ENCODE results near the gene IFRD2. TPM values are rescaled to one million over a fixed set of nuclear protein-coding genes. Genes with fewer than 3 reads are reported as not detected.

IFRD2 gene, protein sequence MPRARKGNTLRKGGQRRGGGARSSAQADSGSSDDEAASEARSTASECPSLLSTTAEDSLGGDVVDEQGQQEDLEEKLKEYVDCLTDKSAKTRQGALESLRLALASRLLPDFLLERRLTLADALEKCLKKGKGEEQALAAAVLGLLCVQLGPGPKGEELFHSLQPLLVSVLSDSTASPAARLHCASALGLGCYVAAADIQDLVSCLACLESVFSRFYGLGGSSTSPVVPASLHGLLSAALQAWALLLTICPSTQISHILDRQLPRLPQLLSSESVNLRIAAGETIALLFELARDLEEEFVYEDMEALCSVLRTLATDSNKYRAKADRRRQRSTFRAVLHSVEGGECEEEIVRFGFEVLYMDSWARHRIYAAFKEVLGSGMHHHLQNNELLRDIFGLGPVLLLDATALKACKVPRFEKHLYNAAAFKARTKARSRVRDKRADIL
- 100 to 1,000 TPM in 2 of 6 donors, 10 to 100 TPM in 4; 45.4 to 126 (median 77.5) TPM for total RNA-seq

DNA sequence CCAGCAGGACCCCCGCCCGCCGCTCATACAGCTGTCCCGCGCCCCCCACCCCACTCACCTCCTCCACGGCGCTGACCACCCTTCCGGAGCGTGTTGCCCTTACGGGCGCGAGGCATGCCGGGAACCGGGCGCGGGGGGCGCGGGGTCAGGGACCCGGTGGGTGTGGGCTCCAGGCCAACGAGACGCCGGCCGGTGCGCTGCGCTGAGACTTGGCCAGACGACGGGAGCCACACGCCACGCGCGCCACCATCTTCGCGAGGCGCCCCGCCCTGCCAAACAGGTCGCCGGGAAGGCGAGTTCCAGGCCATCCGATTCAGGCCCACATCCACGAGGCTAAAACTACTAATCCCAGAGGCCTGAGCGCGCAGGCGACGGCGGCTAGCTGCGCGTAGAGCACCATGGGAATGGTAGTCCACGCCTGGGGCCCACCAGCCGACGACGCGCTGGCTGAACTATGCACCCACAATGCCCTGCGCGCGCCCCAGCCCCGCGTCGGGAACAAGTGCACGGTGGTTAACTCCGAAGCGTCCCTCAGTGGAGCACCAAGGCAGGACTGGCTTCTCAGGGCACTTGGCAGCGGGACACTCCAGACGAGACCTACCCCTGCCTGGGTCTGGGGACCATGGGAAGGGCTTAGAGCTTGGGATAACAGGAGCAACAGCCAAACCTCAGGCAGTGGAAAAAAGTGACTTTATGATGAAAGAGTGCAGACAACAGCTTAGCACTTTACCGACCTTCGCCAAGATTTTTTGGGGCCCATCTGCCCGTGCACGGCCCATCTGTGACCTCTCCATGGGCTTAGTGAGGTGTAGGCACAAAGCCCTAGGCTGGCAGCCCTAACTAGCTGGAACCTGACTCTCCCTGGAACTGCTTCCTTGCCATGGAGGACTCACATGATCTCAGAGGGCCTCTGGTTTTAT is at the start of gene IFRD2:
Gene IFRD2, minus strand, starts transcription at position 271 of the 920 bp plus-strand sequence. Its CDS starts 155 bp downstream, at position 116.
- peaks cover 16 to 24% (median 21%) of the 10 kb centered on the region in 4 donors for H3K4me1 ChIP-seq
- ATAC-seq (ENCODE audit: low FRiP score in 2 of 2) (peak; percentile 98), DNase-seq (peak; percentile 99)
- H3K9me3 ChIP-seq: no peaks in the 10 kb centered on the region
- peak within 1 kb of the TSS; percentile 84 to 94 (median 92) for H3K27ac ChIP-seq
- 0 to 1% methylated on average over 16 to 39 of the region's 67 CpGs for WGBS, 2 donors
- peaks cover 18 to 35% (median 28%) of the 10 kb centered on the region in 4 donors for H3K36me3 ChIP-seq
- peak within 1 kb of the TSS; percentile 69 to 94 (median 88) for H3K4me3 ChIP-seq
- no peaks in the 10 kb centered on the region for H3K27me3 ChIP-seq
- TF ChIP-seq, protein P1, sequence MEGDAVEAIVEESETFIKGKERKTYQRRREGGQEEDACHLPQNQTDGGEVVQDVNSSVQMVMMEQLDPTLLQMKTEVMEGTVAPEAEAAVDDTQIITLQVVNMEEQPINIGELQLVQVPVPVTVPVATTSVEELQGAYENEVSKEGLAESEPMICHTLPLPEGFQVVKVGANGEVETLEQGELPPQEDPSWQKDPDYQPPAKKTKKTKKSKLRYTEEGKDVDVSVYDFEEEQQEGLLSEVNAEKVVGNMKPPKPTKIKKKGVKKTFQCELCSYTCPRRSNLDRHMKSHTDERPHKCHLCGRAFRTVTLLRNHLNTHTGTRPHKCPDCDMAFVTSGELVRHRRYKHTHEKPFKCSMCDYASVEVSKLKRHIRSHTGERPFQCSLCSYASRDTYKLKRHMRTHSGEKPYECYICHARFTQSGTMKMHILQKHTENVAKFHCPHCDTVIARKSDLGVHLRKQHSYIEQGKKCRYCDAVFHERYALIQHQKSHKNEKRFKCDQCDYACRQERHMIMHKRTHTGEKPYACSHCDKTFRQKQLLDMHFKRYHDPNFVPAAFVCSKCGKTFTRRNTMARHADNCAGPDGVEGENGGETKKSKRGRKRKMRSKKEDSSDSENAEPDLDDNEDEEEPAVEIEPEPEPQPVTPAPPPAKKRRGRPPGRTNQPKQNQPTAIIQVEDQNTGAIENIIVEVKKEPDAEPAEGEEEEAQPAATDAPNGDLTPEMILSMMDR (IDR thresholded peaks at IDR 0.05): peak in 1 of 6 experiments; percentile 48
- peak; percentile 89 to 93 for TF ChIP-seq POLR2AphosphoS5 (IDR thresholded peaks at IDR 0.05)
- peak in 2 of 4 donors; percentile 57 to 68 for TF ChIP-seq POLR2A (IDR thresholded peaks at IDR 0.05)
- TF ChIP-seq EP300 (IDR thresholded peaks at IDR 0.05): no peak

DNA sequence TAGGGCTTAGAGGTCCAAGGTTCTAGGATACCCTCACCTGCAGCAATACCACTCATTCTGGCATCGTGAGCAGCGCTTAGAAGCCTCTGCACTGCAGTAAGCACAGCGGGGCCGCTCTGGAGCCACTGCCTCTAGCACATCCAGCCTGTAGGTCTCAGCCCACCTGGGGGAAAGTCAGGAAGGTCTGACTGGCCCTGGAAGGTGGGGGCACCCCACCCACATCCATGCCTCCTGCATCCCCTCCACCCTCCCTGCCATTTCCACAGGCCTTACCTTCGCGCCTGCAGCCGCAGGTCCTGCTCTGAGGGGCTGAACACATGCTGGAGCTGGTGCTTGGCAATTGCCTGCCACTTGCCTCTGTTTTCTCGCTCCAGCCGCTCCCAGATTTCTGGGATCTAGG is 49.3 kb upstream of the IFRD2 start:
- peak overlapping the region; percentile 92 to 99 (median 96) for H3K27ac ChIP-seq
- DNase-seq (peak in 1 of 2 donors; percentile 38), ATAC-seq (ENCODE audit: low FRiP score in 2 of 2) (no peak)
- H3K9me3 ChIP-seq: no peaks in the 10 kb centered on the region
- peak overlapping the region in 3 of 4 donors; percentile 53 to 75 (median 74) for H3K4me3 ChIP-seq
- peaks cover 37 to 60% (median 55%) of the 10 kb centered on the region in 4 donors for H3K4me1 ChIP-seq
- 96 to 100% methylated on average over 6 to 9 of the region's 9 CpGs for WGBS, 2 donors
- TF ChIP-seq, protein P1 (IDR thresholded peaks at IDR 0.05): no peak
- no peak for TF ChIP-seq EP300 (IDR thresholded peaks at IDR 0.05)
- TF ChIP-seq POLR2AphosphoS5 (IDR thresholded peaks at IDR 0.05): no peak
- no peak for TF ChIP-seq POLR2A (IDR thresholded peaks at IDR 0.05)
- no peaks in the 10 kb centered on the region for H3K27me3 ChIP-seq
- H3K36me3 ChIP-seq: no peaks in the 10 kb centered on the region

DNA sequence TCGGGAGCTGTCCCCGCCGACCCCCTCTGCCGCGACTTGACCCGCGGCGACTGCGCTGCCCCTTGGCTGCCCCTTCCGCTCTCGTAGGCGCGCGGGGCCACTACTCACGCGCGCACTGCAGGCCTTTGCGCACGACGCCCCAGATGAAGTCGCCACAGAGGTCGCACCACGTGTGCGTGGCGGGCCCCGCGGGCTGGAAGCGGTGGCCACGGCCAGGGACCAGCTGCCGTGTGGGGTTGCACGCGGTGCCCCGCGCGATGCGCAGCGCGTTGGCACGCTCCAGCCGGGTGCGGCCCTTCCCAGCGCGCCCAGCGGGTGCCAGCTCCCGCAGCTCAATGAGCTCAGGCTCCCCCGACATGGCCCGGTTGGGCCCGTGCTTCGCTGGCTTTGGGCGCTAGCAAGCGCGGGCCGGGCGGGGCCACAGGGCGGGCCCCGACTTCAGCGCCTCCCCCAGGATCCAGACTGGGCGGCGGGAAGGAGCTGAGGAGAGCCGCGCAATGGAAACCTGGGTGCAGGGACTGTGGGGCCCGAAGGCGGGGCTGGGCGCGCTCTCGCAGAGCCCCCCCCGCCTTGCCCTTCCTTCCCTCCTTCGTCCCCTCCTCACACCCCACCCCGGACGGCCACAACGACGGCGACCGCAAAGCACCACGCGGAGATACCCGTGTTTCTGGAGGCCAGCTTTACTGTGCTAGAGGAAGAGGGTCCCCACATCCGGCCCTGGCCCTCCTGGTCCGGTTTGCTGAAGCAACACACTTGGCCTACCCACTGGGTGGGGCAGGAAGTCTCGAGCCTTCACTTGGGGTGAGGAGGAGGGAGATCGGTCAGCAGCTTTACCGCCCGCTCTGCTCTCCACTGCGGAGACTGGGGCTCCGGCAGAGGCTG is 48.5 kb upstream of the IFRD2 start, which contains the start of gene RASSF1:
Gene RASSF1, minus strand, starts transcription at position 389 of the 882 bp plus-strand sequence. Its CDS starts 31 bp downstream, at position 358.
- 4% methylated on average over 27 to 73 of the region's 85 CpGs for WGBS, 2 donors
- H3K27me3 ChIP-seq: no peaks in the 10 kb centered on the region

More for the DNA sequence above, 48.5 kb upstream of the IFRD2 start, which contains the start of gene RASSF1:
- H3K4me1 ChIP-seq: peaks cover 39 to 63% (median 59%) of the 10 kb centered on the region in 4 donors
- peak within 1 kb of the TSS; percentile 92 to 99 (median 96) for H3K27ac ChIP-seq
- TF ChIP-seq POLR2AphosphoS5 (IDR thresholded peaks at IDR 0.05) (peak; percentile 49 to 52), POLR2A (IDR thresholded peaks at IDR 0.05) (peak in 2 of 4 donors; percentile 39 to 90), EP300 (IDR thresholded peaks at IDR 0.05) (no peak)
- TF ChIP-seq, protein P1 (IDR thresholded peaks at IDR 0.05): peak in 2 of 6 experiments; percentile 8 to 19
- H3K36me3 ChIP-seq: no peaks in the 10 kb centered on the region
- H3K4me3 ChIP-seq: peak within 1 kb of the TSS; percentile 36 to 75 (median 64)
- peak; percentile 70 to 74 for ATAC-seq (ENCODE audit: low FRiP score in 2 of 2)
- H3K9me3 ChIP-seq: no peaks in the 10 kb centered on the region
- peak; percentile 80 to 95 for DNase-seq

All from upper lobe of left lung (tissue), 6 donors.